Endothelial cell of umbilical vein (primary cell): ENCODE results near the gene CRHR2. TPM values are rescaled to one million over a fixed set of nuclear protein-coding genes. Genes with fewer than 3 reads are reported as not detected.

Experiments
- BruUV-seq: library from RNA; stranded (reverse); fragments of 400-500 nt; replicated peaks from 2 replicates; lab custom pipeline; 2021; lab: Mats Ljungman, UMichigan
- CTCF ChIA-PET: fragments of 300-600, 350-600 bp; sonication (Branson Sonifier 250); formaldehyde crosslinking; loops from one replicate; lab custom pipeline; 2021; ENCODE audit warnings: antibody characterized with exemption, inconsistent platforms; lab: Charles Lee
- POLR2A ChIA-PET: fragments of 300-600, 350-600 bp; sonication (Branson Sonifier 250); formaldehyde crosslinking; loops from one replicate; lab custom pipeline; 2021; ENCODE audit warnings: antibody characterized with exemption, inconsistent platforms; lab: Charles Lee
- DNase-seq: peaks from one replicate; pipeline ENCODE4 v3.0.0-alpha.2; 2011; ENCODE audit warnings: low read depth, low spot score
- FAIRE-seq: peaks from 2 replicates; lab custom pipeline; 2011; peaks lifted over from hg19 to GRCh38; lab: Jason Lieb, UNC
- H2AFZ ChIP-seq: 2 replicates; pipeline ENCODE4 v1.6.0; 2012; ENCODE audit warnings: low read depth, low read length, control low read depth, inconsistent platforms
- H3K27ac ChIP-seq: 2 replicates; pipeline ENCODE4 v1.5.1; 2011; ENCODE audit warnings: low read depth, mild to moderate bottlenecking, control low read depth, low read length, moderate library complexity; ENCODE audit not compliant: insufficient read depth
- H3K27me3 ChIP-seq, 2 experiments: 2 replicates each; pipeline versions ENCODE4 v1.6.0 to v1.6.1; 2011; ENCODE audit warnings: low read length in 2 of 2, mixed read lengths in 1 of 2; ENCODE audit not compliant: control insufficient read depth in 2 of 2, insufficient read depth in 2 of 2
- H3K36me3 ChIP-seq, 2 experiments: 2 replicates in 1 of 2; 3 replicates in 1 of 2; pipeline ENCODE4 v1.5.1; 2011; ENCODE audit warnings: low read length in 2 of 2, mild to moderate bottlenecking in 1 of 2, moderate library complexity in 1 of 2; ENCODE audit not compliant: control insufficient read depth in 2 of 2, insufficient read depth in 2 of 2; ENCODE audit errors: extremely low read depth in 1 of 2
- H3K4me1 ChIP-seq: 3 replicates; pipeline ENCODE4 v1.5.1; 2011; ENCODE audit warnings: mild to moderate bottlenecking, low read length; ENCODE audit not compliant: control insufficient read depth, insufficient read depth; ENCODE audit errors: extremely low read depth
- H3K4me2 ChIP-seq: 2 replicates; pipeline ENCODE4 v1.6.1; 2011; ENCODE audit warnings: low read length, control low read depth, mixed read lengths; ENCODE audit not compliant: insufficient read depth
- H3K4me3 ChIP-seq, 3 experiments: fragments of 200-600 bp in 1 of 3; sonication (generic), shearing (Covaris generic) in 1 of 3; replicated peaks in 1 of 3; 2 replicates each; pipeline ENCODE4 v1.5.1; 2011 to 2016; ENCODE audit warnings: control low read depth in 3 of 3, low read length in 3 of 3, mild to moderate bottlenecking in 2 of 3, inconsistent platforms in 1 of 3, low read depth in 1 of 3, moderate library complexity in 1 of 3; ENCODE audit not compliant: insufficient read depth in 1 of 3
- H3K79me2 ChIP-seq: 2 replicates; pipeline ENCODE4 v1.6.0; 2012; ENCODE audit warnings: low read length, inconsistent platforms; ENCODE audit not compliant: control insufficient read depth, insufficient read depth
- H3K9ac ChIP-seq: replicated peaks from 2 replicates; pipeline ENCODE3; 2011; ENCODE audit warnings: low read length, control low read depth; ENCODE audit not compliant: insufficient read depth; ENCODE audit errors: extremely low read depth
- H3K9me1 ChIP-seq: replicated peaks from 3 replicates; pipeline ENCODE4 v1.6.0; 2011; ENCODE audit warnings: mild to moderate bottlenecking, low read length; ENCODE audit not compliant: control insufficient read depth, insufficient read depth; ENCODE audit errors: extremely low read depth
- H3K9me3 ChIP-seq: replicated peaks from 2 replicates; pipeline ENCODE4 v1.5.1; 2012; ENCODE audit warnings: low read length, inconsistent platforms; ENCODE audit not compliant: control insufficient read depth, insufficient read depth
- H4K20me1 ChIP-seq: replicated peaks from 2 replicates; pipeline ENCODE3; 2011; ENCODE audit warnings: mild to moderate bottlenecking, low read length; ENCODE audit not compliant: control insufficient read depth, insufficient read depth; ENCODE audit errors: extremely low read depth
- EZH2 ChIP-seq: IDR thresholded peaks from 2 replicates; pipeline ENCODE4 v1.6.1; 2012; ENCODE audit warnings: borderline replicate concordance, low read depth, mild to moderate bottlenecking, moderate library complexity, low read length, inconsistent platforms; ENCODE audit not compliant: severe bottlenecking
- FOS ChIP-seq: IDR thresholded peaks from 2 replicates; pipeline ENCODE4 v1.6.1; 2011; ENCODE audit warnings: mild to moderate bottlenecking, low read length, moderate library complexity, borderline replicate concordance; ENCODE audit not compliant: insufficient read depth
- JUN ChIP-seq: IDR thresholded peaks from 2 replicates; pipeline ENCODE4 v1.6.1; 2011; ENCODE audit warnings: borderline replicate concordance, low read depth; ENCODE audit not compliant: insufficient read length, insufficient read depth
- MYC ChIP-seq: IDR thresholded peaks from one replicate; pipeline ENCODE4 v1.6.1; 2011; ENCODE audit warnings: mild to moderate bottlenecking, low read depth, low read length
- POLR2A ChIP-seq: IDR thresholded peaks from 2 replicates; pipeline ENCODE4 v1.6.1; 2012; ENCODE audit warnings: low read depth, mild to moderate bottlenecking, control low read depth, low read length
- POLR2AphosphoS5 ChIP-seq: IDR thresholded peaks from 2 replicates; pipeline ENCODE4 v1.6.1; 2012; ENCODE audit warnings: low read depth, mild to moderate bottlenecking, control low read depth, low read length, moderate library complexity; ENCODE audit not compliant: insufficient read depth
- dilution Hi-C: fragments of 300-500 bp; cut with MboI; formaldehyde crosslinking; loops from one replicate; pipeline ENCODE4 v1.15.0; 2019; ENCODE audit warnings: low sequenced_read_pairs; ENCODE audit not compliant: extremely low pct_ligation_motif_present
- intact Hi-C: fragments of 100-400 bp; cut with micrococcal nuclease; formaldehyde crosslinking; loops from one replicate; pipeline ENCODE4 v1.10.0; 2022
- polyA plus RNA-seq, 4 experiments: library from polyadenylated mRNA; depleted of rRNA in 3 of 4; stranded (reverse) in 3 of 4; unstranded in 1 of 4; fragments of >200 nt; gene quantifications; 2 replicates each; pipeline versions ENCODE4 v1.2.1 to v1.2.3, GENCODE V29; 2011 to 2012; ENCODE audit warnings: missing spikeins in 1 of 4
- total RNA-seq: library from RNA; stranded (reverse); gene quantifications from 2 replicates; pipeline ENCODE4 v1.2.3, GENCODE V29; 2021
- TF ChIP-seq, protein P1 (sequence below): IDR thresholded peaks from 2 replicates; pipeline ENCODE4 v1.6.1; 2011; ENCODE audit not compliant: insufficient read depth, insufficient read length
- TF ChIP-seq, protein P2 (sequence below), 2 donors: IDR thresholded peaks; 1 replicate in 1 of 2; 2 replicates in 1 of 2; pipeline ENCODE4 v1.5.1; 2011; ENCODE audit warnings: low read length in 2 of 2, mild to moderate bottlenecking in 2 of 2, moderate library complexity in 2 of 2, control low read depth in 1 of 2, inconsistent platforms in 1 of 2, low read depth in 1 of 2; ENCODE audit not compliant: insufficient read depth in 1 of 2; ENCODE audit errors: extremely low read depth in 1 of 2

CRHR2 gene
- total and polyA plus RNA-seq, 2 donors (not counting 3 experiments of a cell fraction or from before 2014, with no cell fraction given), result not detected

DNA sequence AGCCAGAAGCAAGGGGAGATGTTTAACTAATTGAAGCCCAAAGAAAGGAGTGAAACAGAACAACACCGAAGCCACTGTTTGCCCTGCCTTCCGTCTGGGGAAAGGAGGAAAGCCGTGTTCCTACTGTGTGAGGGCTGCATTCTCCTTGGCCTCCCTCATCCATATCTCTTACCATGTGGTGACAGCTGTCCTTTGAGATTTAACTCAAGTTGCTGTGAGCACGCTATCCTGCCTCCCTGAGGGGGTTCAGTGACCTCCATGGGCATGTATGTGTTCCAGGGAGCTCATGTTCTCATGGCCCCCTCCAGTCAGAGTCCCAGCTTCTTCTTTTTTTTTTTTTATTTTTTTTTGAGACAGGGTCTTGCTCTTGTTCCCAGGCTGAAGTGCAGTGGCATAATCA is 26.2 kb upstream of the CRHR2 start:
- dilution Hi-C loops (no loop called here), intact Hi-C loops (no loop called here)
- no peaks in the 10 kb centered on the region for H3K9me1 ChIP-seq
- H3K9ac ChIP-seq, result no peak overlapping the region
- no peak overlapping the region for H3K27ac ChIP-seq
- POLR2A ChIA-PET, result no interaction called here
- H3K36me3 ChIP-seq, result no peaks in the 10 kb centered on the region
- FAIRE-seq (no peak), DNase-seq (no peak)
- TF ChIP-seq POLR2AphosphoS5 (no peak), MYC (no peak), POLR2A (no peak), EZH2 (no peak)
- TF ChIP-seq, protein P1, sequence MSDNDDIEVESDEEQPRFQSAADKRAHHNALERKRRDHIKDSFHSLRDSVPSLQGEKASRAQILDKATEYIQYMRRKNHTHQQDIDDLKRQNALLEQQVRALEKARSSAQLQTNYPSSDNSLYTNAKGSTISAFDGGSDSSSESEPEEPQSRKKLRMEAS, result no peak
- H2AFZ ChIP-seq, result no peak overlapping the region
- H3K4me2 ChIP-seq, result no peak overlapping the region
- no peaks in the 10 kb centered on the region for H3K9me3 ChIP-seq
- no peak overlapping the region for H3K4me3 ChIP-seq
- CTCF ChIA-PET, result no interaction called here
- H4K20me1 ChIP-seq, result no peaks in the 10 kb centered on the region
- no peaks in the 10 kb centered on the region for H3K4me1 ChIP-seq
- no TSS peak for BruUV-seq
- no peaks in the 10 kb centered on the region for H3K79me2 ChIP-seq
- peaks cover 0 to 3% of the 10 kb centered on the region in 2 experiments for H3K27me3 ChIP-seq

DNA sequence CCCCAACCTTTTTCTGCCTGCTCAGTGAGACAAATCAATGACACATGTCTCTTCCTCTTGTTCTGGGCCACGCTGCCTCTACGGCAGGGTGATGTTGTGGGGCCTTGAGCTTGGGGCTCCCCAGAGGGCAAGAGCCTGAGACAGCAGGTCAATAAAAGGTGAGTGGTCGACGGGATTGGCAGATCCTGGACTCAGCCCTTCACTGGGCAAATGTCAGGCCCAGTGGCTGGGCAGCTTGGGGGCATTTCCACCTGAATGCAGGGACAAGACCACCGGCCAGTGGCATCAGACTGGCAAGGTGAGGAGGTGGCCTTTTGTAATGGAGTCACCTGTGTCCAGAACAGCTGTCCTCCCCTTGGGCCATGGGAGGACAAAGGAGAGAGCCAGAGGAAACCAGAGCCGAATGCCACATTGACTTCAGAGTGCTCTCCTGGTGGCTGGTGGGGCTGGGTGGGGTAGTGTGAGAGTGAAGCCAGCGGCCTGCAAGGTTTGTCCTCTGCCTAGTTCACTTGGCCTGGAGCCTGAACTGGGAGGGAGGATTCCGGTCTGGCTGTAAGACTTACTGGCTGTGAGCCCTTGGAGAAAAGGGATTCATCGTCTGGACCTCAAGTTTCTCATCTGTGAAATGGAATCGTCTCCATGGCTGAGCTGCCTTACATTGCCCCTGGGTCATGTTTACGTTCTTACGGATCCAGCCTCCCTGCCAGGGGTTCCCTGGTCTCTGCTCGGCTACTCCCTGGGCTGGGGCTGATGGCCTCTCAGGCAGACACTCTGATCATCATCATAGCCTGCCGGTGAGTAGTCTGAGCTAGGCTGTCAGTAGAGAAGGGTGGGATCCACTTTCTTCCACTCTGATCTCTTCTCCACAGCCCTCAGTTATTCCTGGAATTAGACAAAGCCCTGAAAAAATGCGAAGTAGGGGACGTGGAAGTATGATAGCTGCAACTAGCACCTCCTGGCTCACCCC is 25.4 kb upstream of the CRHR2 start:
- dilution Hi-C loops (no loop called here), intact Hi-C loops (no loop called here)
- H3K36me3 ChIP-seq, result no peaks in the 10 kb centered on the region
- no peak overlapping the region for H3K9ac ChIP-seq
- BruUV-seq, result no TSS peak
- H3K27me3 ChIP-seq, result peaks cover 0 to 3% of the 10 kb centered on the region in 2 experiments
- H3K9me3 ChIP-seq, result no peaks in the 10 kb centered on the region
- FAIRE-seq (no peak), DNase-seq (no peak)
- H3K9me1 ChIP-seq, result no peaks in the 10 kb centered on the region
- H3K4me2 ChIP-seq, result no peak overlapping the region
- no peak overlapping the region for H3K4me3 ChIP-seq
- no peak overlapping the region for H3K27ac ChIP-seq
- TF ChIP-seq EZH2 (no peak), FOS (no peak), MYC (no peak), JUN (no peak), POLR2AphosphoS5 (no peak)
- TF ChIP-seq, protein P2, sequence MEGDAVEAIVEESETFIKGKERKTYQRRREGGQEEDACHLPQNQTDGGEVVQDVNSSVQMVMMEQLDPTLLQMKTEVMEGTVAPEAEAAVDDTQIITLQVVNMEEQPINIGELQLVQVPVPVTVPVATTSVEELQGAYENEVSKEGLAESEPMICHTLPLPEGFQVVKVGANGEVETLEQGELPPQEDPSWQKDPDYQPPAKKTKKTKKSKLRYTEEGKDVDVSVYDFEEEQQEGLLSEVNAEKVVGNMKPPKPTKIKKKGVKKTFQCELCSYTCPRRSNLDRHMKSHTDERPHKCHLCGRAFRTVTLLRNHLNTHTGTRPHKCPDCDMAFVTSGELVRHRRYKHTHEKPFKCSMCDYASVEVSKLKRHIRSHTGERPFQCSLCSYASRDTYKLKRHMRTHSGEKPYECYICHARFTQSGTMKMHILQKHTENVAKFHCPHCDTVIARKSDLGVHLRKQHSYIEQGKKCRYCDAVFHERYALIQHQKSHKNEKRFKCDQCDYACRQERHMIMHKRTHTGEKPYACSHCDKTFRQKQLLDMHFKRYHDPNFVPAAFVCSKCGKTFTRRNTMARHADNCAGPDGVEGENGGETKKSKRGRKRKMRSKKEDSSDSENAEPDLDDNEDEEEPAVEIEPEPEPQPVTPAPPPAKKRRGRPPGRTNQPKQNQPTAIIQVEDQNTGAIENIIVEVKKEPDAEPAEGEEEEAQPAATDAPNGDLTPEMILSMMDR (IDR thresholded peaks at IDR 0.05; ENCODE audit: extremely low read depth in 1 of 2, insufficient read depth in 1 of 2, low read depth in 1 of 2, low read length in 2 of 2), result no peak
- H4K20me1 ChIP-seq, result no peaks in the 10 kb centered on the region
- CTCF ChIA-PET, result no interaction called here
- no peaks in the 10 kb centered on the region for H3K4me1 ChIP-seq
- no peak overlapping the region for H2AFZ ChIP-seq
- POLR2A ChIA-PET, result no interaction called here
- no peaks in the 10 kb centered on the region for H3K79me2 ChIP-seq
